HL-60 (cell line): Measurements from ENCODE around the gene GPRC6A.

Source experiments
- DNase-seq, 2 experiments: peaks; one replicate each; pipeline ENCODE4 v3.0.0-alpha.2; 2010 to 2020; ENCODE audit warnings: low read depth in 1 of 2, low spot score in 1 of 2
- H3K27ac ChIP-seq: fragments of 250-450 bp; sonication (Bioruptor Pico); replicated peaks from 2 replicates; pipeline ENCODE4 v1.5.1; 2020; ENCODE audit warnings: mild to moderate bottlenecking, moderate library complexity
- H3K27me3 ChIP-seq: fragments of 250-450 bp; sonication (Bioruptor Pico); 2 replicates; pipeline ENCODE4 v1.5.1; 2021; ENCODE audit warnings: mild to moderate bottlenecking, moderate library complexity; ENCODE audit not compliant: insufficient read depth, poor library complexity, severe bottlenecking
- H3K4me3 ChIP-seq: replicated peaks from 2 replicates; pipeline ENCODE4 v1.5.1; 2011; ENCODE audit warnings: mild to moderate bottlenecking, control low read depth, low read length; ENCODE audit not compliant: insufficient read depth
- GABPA ChIP-seq: IDR thresholded peaks from 2 replicates; pipeline ENCODE4 v1.6.1; 2012; ENCODE audit warnings: low read depth
- POLR2AphosphoS5 ChIP-seq: IDR thresholded peaks from 2 replicates; pipeline ENCODE4 v1.6.1; 2012; ENCODE audit warnings: low read depth
- SPI1 ChIP-seq: IDR thresholded peaks from 2 replicates; pipeline ENCODE4 v1.6.1; 2012; ENCODE audit warnings: low read depth, mild to moderate bottlenecking, borderline replicate concordance
- TF ChIP-seq, protein P1 (sequence below): IDR thresholded peaks from 2 replicates; pipeline ENCODE4 v1.6.1; 2012; ENCODE audit warnings: low read depth; ENCODE audit not compliant: insufficient replicate concordance
- TF ChIP-seq, protein P2 (sequence below): IDR thresholded peaks from one replicate; pipeline ENCODE4 v1.5.1; 2011; ENCODE audit warnings: low read length, control low read depth, inconsistent platforms; ENCODE audit not compliant: insufficient read depth

The GPRC6A gene

DNA sequence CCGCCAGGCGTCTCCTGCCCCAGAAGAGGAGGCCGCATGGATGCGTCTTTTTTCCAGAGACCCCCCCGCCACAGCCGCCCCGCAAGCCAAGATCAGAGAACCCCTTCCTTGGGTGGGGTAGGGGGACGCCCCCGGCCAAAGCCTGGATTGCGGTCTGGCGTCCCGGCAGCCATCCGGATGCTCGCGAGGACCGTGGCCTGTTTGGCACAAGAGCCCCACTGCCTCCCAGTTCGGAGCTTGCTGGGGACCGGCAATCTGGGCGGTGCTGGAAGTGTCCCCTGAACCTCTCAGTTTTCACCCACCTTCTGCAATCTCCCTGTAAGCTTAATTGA lies 64.3 kb downstream of the GPRC6A start:
- Histone ChIP-seq H3K27me3 (peaks cover 45% of the 10 kb centered on the region), H3K4me3 (no peak overlapping the region), H3K27ac (no peak overlapping the region)
- DNase-seq, result no peak
- TF ChIP-seq, protein P1, sequence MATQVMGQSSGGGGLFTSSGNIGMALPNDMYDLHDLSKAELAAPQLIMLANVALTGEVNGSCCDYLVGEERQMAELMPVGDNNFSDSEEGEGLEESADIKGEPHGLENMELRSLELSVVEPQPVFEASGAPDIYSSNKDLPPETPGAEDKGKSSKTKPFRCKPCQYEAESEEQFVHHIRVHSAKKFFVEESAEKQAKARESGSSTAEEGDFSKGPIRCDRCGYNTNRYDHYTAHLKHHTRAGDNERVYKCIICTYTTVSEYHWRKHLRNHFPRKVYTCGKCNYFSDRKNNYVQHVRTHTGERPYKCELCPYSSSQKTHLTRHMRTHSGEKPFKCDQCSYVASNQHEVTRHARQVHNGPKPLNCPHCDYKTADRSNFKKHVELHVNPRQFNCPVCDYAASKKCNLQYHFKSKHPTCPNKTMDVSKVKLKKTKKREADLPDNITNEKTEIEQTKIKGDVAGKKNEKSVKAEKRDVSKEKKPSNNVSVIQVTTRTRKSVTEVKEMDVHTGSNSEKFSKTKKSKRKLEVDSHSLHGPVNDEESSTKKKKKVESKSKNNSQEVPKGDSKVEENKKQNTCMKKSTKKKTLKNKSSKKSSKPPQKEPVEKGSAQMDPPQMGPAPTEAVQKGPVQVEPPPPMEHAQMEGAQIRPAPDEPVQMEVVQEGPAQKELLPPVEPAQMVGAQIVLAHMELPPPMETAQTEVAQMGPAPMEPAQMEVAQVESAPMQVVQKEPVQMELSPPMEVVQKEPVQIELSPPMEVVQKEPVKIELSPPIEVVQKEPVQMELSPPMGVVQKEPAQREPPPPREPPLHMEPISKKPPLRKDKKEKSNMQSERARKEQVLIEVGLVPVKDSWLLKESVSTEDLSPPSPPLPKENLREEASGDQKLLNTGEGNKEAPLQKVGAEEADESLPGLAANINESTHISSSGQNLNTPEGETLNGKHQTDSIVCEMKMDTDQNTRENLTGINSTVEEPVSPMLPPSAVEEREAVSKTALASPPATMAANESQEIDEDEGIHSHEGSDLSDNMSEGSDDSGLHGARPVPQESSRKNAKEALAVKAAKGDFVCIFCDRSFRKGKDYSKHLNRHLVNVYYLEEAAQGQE, result no peak
- TF ChIP-seq GABPA (no peak), SPI1 (no peak)
- TF ChIP-seq, protein P2, sequence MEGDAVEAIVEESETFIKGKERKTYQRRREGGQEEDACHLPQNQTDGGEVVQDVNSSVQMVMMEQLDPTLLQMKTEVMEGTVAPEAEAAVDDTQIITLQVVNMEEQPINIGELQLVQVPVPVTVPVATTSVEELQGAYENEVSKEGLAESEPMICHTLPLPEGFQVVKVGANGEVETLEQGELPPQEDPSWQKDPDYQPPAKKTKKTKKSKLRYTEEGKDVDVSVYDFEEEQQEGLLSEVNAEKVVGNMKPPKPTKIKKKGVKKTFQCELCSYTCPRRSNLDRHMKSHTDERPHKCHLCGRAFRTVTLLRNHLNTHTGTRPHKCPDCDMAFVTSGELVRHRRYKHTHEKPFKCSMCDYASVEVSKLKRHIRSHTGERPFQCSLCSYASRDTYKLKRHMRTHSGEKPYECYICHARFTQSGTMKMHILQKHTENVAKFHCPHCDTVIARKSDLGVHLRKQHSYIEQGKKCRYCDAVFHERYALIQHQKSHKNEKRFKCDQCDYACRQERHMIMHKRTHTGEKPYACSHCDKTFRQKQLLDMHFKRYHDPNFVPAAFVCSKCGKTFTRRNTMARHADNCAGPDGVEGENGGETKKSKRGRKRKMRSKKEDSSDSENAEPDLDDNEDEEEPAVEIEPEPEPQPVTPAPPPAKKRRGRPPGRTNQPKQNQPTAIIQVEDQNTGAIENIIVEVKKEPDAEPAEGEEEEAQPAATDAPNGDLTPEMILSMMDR, result no peak

DNA sequence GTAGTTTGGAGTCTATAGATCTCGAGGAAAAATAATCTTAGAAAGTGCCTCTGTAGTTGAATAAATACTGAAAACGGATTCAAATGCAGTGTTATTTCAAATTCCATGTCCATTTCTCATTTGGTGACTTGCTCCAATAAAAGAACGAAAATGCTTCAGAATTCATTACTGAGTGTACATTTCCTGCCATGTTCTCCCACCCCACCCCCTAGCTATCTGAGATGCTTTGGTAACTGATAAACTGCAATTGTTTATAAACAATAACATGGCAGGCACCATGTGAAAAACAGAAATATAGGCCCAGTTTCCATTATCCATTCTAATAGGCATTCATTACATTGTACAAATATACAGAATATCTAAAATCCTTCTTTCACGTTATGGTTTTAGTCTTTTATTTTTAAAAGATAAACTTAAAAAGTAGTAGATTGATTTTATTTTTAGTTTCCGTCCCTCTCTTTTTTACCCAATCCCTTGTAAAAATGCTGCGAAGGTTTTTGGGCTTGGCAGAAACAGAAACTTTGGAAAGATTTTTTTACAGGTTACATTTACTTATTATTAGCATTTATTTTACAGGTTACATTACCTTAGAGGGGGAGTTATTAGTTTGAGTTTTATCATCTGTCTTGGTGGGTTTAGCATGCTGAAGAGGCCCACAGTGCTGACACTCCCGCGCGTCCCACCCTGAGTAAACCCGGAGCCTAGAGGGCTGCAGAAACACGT lies 64.8 kb downstream of the GPRC6A start:
- H3K4me3 ChIP-seq, result no peak overlapping the region

DNA sequence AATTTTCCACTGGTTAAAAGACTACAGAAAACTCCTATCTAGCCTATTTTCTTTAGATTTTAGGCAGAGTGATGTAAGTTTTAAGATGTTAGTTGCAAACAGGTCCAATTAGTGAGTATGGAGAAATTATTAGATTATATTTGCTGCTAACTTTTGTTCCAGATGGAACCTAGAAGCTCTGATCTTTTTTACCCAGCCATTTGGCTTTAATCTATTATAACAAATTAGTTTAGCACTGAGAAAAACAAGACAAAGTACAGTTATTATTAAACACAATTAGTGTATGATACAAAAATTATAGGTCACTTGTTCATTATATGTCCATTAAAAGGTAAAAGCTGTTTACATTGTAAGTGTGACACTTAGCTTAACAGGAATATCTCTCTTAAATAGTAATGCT lies 65.8 kb downstream of the GPRC6A start:
- no peak overlapping the region for H3K4me3 ChIP-seq
- TF ChIP-seq SPI1, result no peak
- TF ChIP-seq, protein P1, result no peak
- no peak for TF ChIP-seq GABPA
- TF ChIP-seq, protein P2, result no peak
- no peak for TF ChIP-seq POLR2AphosphoS5
- no peak for DNase-seq
- no peak overlapping the region for H3K27ac ChIP-seq
- H3K27me3 ChIP-seq, result peaks cover 45% of the 10 kb centered on the region

More for the DNA sequence above, 64.8 kb downstream of the GPRC6A start:
- DNase-seq, result no peak
- TF ChIP-seq, protein P2, result no peak
- TF ChIP-seq SPI1 (no peak), GABPA (no peak), POLR2AphosphoS5 (no peak)
- TF ChIP-seq, protein P1, result no peak
- H3K27ac ChIP-seq, result no peak overlapping the region
- H3K27me3 ChIP-seq, result peaks cover 45% of the 10 kb centered on the region
